Measurements from ENCODE around the gene LPCAT3. TPM values are rescaled to one million over a fixed set of nuclear protein-coding genes. Genes with fewer than 3 reads are reported as not detected.

The LPCAT3 gene
- total and polyA plus RNA-seq, 2 of the 13 experiments (the other 11 are each of a cell fraction or from before 2014, with no cell fraction given), result 44.5 to 64.3 TPM

GRCh38 chr12:7018350-7019042 is at the start of gene LPCAT3 (continued):
- TF ChIP-seq ZGPAT (CRISPR knock-in tag; IDR thresholded peaks at IDR 0.05), result peak; percentile 84; the same call in 1 of the 2 replicates
- peak; percentile 62; the same call in 1 of the 2 replicates for TF ChIP-seq ZNF564 (CRISPR knock-in tag; IDR thresholded peaks at IDR 0.05)
- no peak for TF ChIP-seq ZNF263 (CRISPR knock-in tag; IDR thresholded peaks at IDR 0.05)
- 0 out of 2 replicates have a peak, but pooled peaks have one; percentile 35 for TF ChIP-seq MEIS1 (CRISPR knock-in tag; IDR thresholded peaks at IDR 0.05; ENCODE audit: borderline replicate concordance)
- peak; percentile 100 for TF ChIP-seq RXRA (CRISPR knock-in tag; IDR thresholded peaks at IDR 0.05)
- TF ChIP-seq TBL1XR1 (IDR thresholded peaks at IDR 0.05; ENCODE audit: borderline replicate concordance, low read length, partially characterized antibody), result peak; percentile 84
- no peak for TF ChIP-seq MAFG (CRISPR knock-in tag; IDR thresholded peaks at IDR 0.05)
- TF ChIP-seq IRF9 (CRISPR knock-in tag; IDR thresholded peaks at IDR 0.05; ENCODE audit: borderline replicate concordance), result peak; percentile 75; the same call in 1 of the 2 replicates
- 0 out of 2 replicates have a peak, but pooled peaks have one; percentile 26 for TF ChIP-seq RCOR2 (CRISPR knock-in tag; IDR thresholded peaks at IDR 0.05)
- TF ChIP-seq ZBED4 (CRISPR knock-in tag; IDR thresholded peaks at IDR 0.05; ENCODE audit: borderline replicate concordance), result peak; percentile 76
- TF ChIP-seq ZEB1 (IDR thresholded peaks at IDR 0.05; ENCODE audit: insufficient replicate concordance, low read depth), result no peak
- peak in 1 of 2 experiments; percentile 47; a peak in 1 of 4 replicates for TF ChIP-seq KLF16 (CRISPR knock-in tag; IDR thresholded peaks at IDR 0.05)
- 0 out of 2 replicates have a peak, but pooled peaks have one; percentile 74 for TF ChIP-seq ZSCAN31 (CRISPR knock-in tag; IDR thresholded peaks at IDR 0.05; ENCODE audit: low read depth)
- no peak for TF ChIP-seq ZNF567 (CRISPR knock-in tag; IDR thresholded peaks at IDR 0.05; ENCODE audit: borderline replicate concordance)
- TF ChIP-seq, protein P1, sequence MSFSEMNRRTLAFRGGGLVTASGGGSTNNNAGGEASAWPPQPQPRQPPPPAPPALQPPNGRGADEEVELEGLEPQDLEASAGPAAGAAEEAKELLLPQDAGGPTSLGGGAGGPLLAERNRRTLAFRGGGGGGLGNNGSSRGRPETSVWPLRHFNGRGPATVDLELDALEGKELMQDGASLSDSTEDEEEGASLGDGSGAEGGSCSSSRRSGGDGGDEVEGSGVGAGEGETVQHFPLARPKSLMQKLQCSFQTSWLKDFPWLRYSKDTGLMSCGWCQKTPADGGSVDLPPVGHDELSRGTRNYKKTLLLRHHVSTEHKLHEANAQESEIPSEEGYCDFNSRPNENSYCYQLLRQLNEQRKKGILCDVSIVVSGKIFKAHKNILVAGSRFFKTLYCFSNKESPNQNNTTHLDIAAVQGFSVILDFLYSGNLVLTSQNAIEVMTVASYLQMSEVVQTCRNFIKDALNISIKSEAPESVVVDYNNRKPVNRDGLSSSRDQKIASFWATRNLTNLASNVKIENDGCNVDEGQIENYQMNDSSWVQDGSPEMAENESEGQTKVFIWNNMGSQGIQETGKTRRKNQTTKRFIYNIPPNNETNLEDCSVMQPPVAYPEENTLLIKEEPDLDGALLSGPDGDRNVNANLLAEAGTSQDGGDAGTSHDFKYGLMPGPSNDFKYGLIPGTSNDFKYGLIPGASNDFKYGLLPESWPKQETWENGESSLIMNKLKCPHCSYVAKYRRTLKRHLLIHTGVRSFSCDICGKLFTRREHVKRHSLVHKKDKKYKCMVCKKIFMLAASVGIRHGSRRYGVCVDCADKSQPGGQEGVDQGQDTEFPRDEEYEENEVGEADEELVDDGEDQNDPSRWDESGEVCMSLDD (CRISPR knock-in tag; IDR thresholded peaks at IDR 0.05; ENCODE audit: borderline replicate concordance), result peak; percentile 94; the same call in 1 of the 2 replicates
- TF ChIP-seq ZBTB21 (CRISPR knock-in tag; IDR thresholded peaks at IDR 0.05), result no peak
- TF ChIP-seq SAP130 (CRISPR knock-in tag; IDR thresholded peaks at IDR 0.05; ENCODE audit: low read depth), result peak; percentile 77
- TF ChIP-seq ZNF543 (CRISPR knock-in tag; IDR thresholded peaks at IDR 0.05), result peak; percentile 53; the same call in 1 of the 2 replicates
- TF ChIP-seq GATA4 (IDR thresholded peaks at IDR 0.05; ENCODE audit: borderline replicate concordance, low read depth), result peak; percentile 50; the same call in 1 of the 2 replicates
- no peak for TF ChIP-seq LCORL (IDR thresholded peaks at IDR 0.05)
- TF ChIP-seq LCORL (CRISPR knock-in tag; IDR thresholded peaks at IDR 0.05), result peak; percentile 14

Measured in HepG2 (cell line).